HCT116 (cell line): ENCODE data around the gene ZNF606. TPM values are rescaled to one million over a fixed set of nuclear protein-coding genes. Genes with fewer than 3 reads are reported as not detected.

Source experiments
- ATAC-seq: fragments of 200-7000 bp; cut with Tn5 transposase; 2 replicates; pipeline ENCODE4 v1.9.1; 2020; ENCODE audit warnings: mild to moderate bottlenecking, moderate library complexity
- BruUV-seq: library from RNA; stranded (reverse); fragments of 400-500 nt; replicated peaks from 2 replicates; lab custom pipeline; 2021; lab: Mats Ljungman, UMichigan
- CTCF ChIA-PET: fragments of 300-600 bp; sonication (Branson Sonifier 250); formaldehyde crosslinking; loops from one replicate; lab custom pipeline; 2021; ENCODE audit warnings: antibody characterized with exemption; lab: Charles Lee
- POLR2A ChIA-PET: fragments of 300-600, 350-600 bp; sonication (Branson Sonifier 250); formaldehyde crosslinking; loops from one replicate; lab custom pipeline; 2021; ENCODE audit warnings: antibody characterized with exemption; lab: Charles Lee
- RAD21 ChIA-PET, 2 experiments: fragments of 300-600 bp; sonication (Branson Sonifier 250); formaldehyde crosslinking; loops; one replicate each; lab custom pipeline; 2023; ENCODE audit warnings: low total read pairs in 2 of 2; ENCODE audit not compliant: uncharacterized antibody in 2 of 2, unreplicated experiment in 2 of 2, low non-redundant PET in 1 of 2; lab: Charles Lee
- DNase-seq: peaks from one replicate; pipeline ENCODE4 v3.0.0-alpha.2; 2010; ENCODE audit warnings: low read depth, low spot score
- H2AFZ ChIP-seq: fragments of 200-600 bp; shearing (Covaris generic), sonication (generic); 2 replicates; pipeline ENCODE4 v1.6.1; 2017; ENCODE audit warnings: low read depth, mixed run types, mixed read lengths, antibody characterized with exemption, low read length; ENCODE audit not compliant: poor library complexity, severe bottlenecking
- H3K27ac ChIP-seq: 2 replicates; pipeline ENCODE4 v1.5.1; 2012; ENCODE audit warnings: low read depth, low read length
- H3K27me3 ChIP-seq: fragments of 200-600 bp; sonication (generic); 2 replicates; pipeline ENCODE4 v1.6.1; 2016; ENCODE audit warnings: mixed run types, low read length, mixed read lengths; ENCODE audit not compliant: insufficient read depth
- H3K36me3 ChIP-seq, 2 experiments: fragments of 200-500 bp in 1 of 2; fragments of 200-600 bp in 1 of 2; sonication (Bioruptor generic) in 1 of 2; sonication (generic) in 1 of 2; 2 replicates each; pipeline versions ENCODE4 v1.5.1 to v1.6.1; 2014 to 2016; ENCODE audit warnings: low read length in 2 of 2, inconsistent platforms in 1 of 2, mixed read lengths in 1 of 2, mixed run types in 1 of 2; ENCODE audit not compliant: insufficient read depth in 2 of 2, control insufficient read depth in 1 of 2
- H3K4me1 ChIP-seq, 2 experiments: fragments of 200-600 bp in 1 of 2; sonication (generic) in 1 of 2; 2 replicates each; pipeline versions ENCODE4 v1.5.1 to v1.6.1; 2012 to 2017; ENCODE audit warnings: low read length in 2 of 2, inconsistent platforms in 1 of 2, mild to moderate bottlenecking in 1 of 2, mixed read lengths in 1 of 2, mixed run types in 1 of 2, moderate library complexity in 1 of 2; ENCODE audit not compliant: insufficient read depth in 2 of 2, control insufficient read depth in 1 of 2
- H3K4me2 ChIP-seq: fragments of 200-600 bp; sonication (generic); 2 replicates; pipeline ENCODE4 v1.6.1; 2017; ENCODE audit warnings: mixed run types, low read length, mixed read lengths
- H3K4me3 ChIP-seq, 2 experiments: fragments of 200-600 bp in 1 of 2; sonication (generic) in 1 of 2; replicated peaks in 1 of 2; 2 replicates each; pipeline ENCODE4 v1.5.1; 2011 to 2016; ENCODE audit warnings: low read length in 2 of 2, control low read depth in 1 of 2, low read depth in 1 of 2, mild to moderate bottlenecking in 1 of 2, mixed read lengths in 1 of 2, mixed run types in 1 of 2
- H3K79me2 ChIP-seq: fragments of 200-600 bp; sonication (generic); 2 replicates; pipeline ENCODE4 v1.6.1; 2017; ENCODE audit warnings: mild to moderate bottlenecking, mixed run types, low read length, moderate library complexity, mixed read lengths; ENCODE audit not compliant: insufficient read depth
- H3K9ac ChIP-seq: fragments of 200-600 bp; sonication (generic); 2 replicates; pipeline ENCODE4 v1.6.1; 2016; ENCODE audit warnings: low read length, mixed read lengths
- H3K9me2 ChIP-seq: fragments of 200-600 bp; sonication (generic), shearing (Covaris generic); 2 replicates; pipeline ENCODE4 v1.6.1; 2017; ENCODE audit warnings: mixed run types, mild to moderate bottlenecking, moderate library complexity; ENCODE audit not compliant: insufficient read depth
- H3K9me3 ChIP-seq, 2 experiments: fragments of 200-500 bp in 1 of 2; fragments of 200-600 bp in 1 of 2; sonication (Bioruptor generic) in 1 of 2; sonication (generic) in 1 of 2; 2 replicates each; pipeline ENCODE4 v1.6.1; 2014 to 2017; ENCODE audit warnings: low read length in 2 of 2, mixed read lengths in 2 of 2, inconsistent platforms in 1 of 2, low read depth in 1 of 2, mild to moderate bottlenecking in 1 of 2, mixed run types in 1 of 2, moderate library complexity in 1 of 2; ENCODE audit not compliant: control insufficient read depth in 1 of 2, insufficient read depth in 1 of 2
- H4K20me1 ChIP-seq: fragments of 200-600 bp; sonication (generic), shearing (Covaris generic); 2 replicates; pipeline ENCODE4 v1.6.1; 2017; ENCODE audit warnings: mixed run types, mild to moderate bottlenecking, moderate library complexity; ENCODE audit not compliant: insufficient read depth
- EZH2phosphoT487 ChIP-seq: fragments of 200-600 bp; IDR thresholded peaks from 2 replicates; pipeline ENCODE4 v1.6.1; 2018; ENCODE audit warnings: antibody characterized with exemption, borderline replicate concordance
- FOSL1 ChIP-seq: IDR thresholded peaks from 2 replicates; pipeline ENCODE4 v1.6.1; 2012; ENCODE audit warnings: low read depth
- POLR2AphosphoS5 ChIP-seq: IDR thresholded peaks from 2 replicates; pipeline ENCODE4 v1.6.1; 2011; ENCODE audit warnings: mild to moderate bottlenecking, low read depth, low read length, moderate library complexity
- SIN3A ChIP-seq: IDR thresholded peaks from 2 replicates; pipeline ENCODE4 v1.6.1; 2012; ENCODE audit warnings: low read depth
- TCF7L2 ChIP-seq: IDR thresholded peaks from 2 replicates; pipeline ENCODE4 v1.7.0; 2011; ENCODE audit warnings: borderline replicate concordance, inconsistent platforms; ENCODE audit not compliant: insufficient read depth, insufficient read length; ENCODE audit errors: extremely low read depth
- YY1 ChIP-seq: IDR thresholded peaks from 2 replicates; pipeline ENCODE4 v1.6.1; 2011; ENCODE audit warnings: low read length, low read depth, moderate library complexity, mild to moderate bottlenecking; ENCODE audit not compliant: insufficient replicate concordance; ENCODE audit errors: extremely low read depth
- ZFX ChIP-seq: fragments of 450-650 bp; IDR thresholded peaks from 2 replicates; pipeline ENCODE4 v1.6.1; 2017
- intact Hi-C: fragments of 100-400 bp; cut with micrococcal nuclease; formaldehyde crosslinking; loops from 2 replicates; pipeline ENCODE4 v1.10.0; 2022
- total RNA-seq: library from RNA; stranded (reverse); gene quantifications from one replicate; pipeline ENCODE4 v1.2.1, GENCODE V29; 2021; ENCODE audit not compliant: unreplicated experiment
- TF ChIP-seq, protein P1 (sequence below): IDR thresholded peaks from 2 replicates; pipeline ENCODE4 v1.6.1; 2012; ENCODE audit warnings: low read depth
- TF ChIP-seq, protein P2 (sequence below): IDR thresholded peaks from 2 replicates; pipeline ENCODE4 v1.6.1; 2012

Gene ZNF606
- total RNA-seq, 1 experiment from 2014 or later: 0.05 TPM

DNA sequence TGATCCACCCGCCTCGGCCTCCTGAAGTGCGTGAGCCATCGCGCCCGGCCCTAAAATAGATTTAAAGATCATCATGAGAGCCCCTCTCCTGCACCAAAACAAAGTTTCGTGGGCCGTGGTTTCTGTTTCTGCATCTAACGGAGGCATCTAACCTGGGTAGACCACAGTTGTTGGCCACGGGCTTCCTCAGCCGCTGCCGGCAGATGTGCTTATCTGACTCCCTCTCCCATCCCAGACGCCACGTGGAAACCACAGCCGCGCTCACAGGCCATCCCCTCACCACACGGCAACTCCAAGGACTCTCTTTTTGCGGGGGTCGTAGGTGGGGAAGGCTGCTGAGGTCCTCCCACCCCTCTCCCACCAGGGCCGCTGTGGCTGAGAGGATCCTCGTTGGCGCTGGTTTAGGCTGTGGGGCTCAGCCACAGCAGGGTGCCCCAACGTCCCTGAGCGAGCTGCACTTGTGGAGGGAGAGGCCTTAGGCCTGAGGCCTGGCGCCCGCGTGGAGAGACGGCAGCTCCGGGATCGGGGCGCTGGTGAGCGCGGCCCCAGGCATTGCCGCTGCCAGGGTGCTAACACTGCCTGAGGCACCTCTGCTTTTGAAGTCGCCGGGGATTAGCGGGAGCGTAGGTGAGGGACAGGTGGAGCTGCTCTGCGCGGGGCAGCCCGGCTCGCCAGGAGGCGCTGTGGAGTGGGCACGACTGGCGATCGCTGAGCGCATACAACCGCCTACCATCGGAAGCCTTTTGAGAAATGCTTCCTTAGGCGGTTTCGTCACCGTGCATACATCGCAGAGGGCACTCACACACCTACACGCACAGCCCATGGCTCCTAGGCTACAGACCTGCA is 40.1 kb upstream of the ZNF606 start (continued):
- TF ChIP-seq, protein P1, sequence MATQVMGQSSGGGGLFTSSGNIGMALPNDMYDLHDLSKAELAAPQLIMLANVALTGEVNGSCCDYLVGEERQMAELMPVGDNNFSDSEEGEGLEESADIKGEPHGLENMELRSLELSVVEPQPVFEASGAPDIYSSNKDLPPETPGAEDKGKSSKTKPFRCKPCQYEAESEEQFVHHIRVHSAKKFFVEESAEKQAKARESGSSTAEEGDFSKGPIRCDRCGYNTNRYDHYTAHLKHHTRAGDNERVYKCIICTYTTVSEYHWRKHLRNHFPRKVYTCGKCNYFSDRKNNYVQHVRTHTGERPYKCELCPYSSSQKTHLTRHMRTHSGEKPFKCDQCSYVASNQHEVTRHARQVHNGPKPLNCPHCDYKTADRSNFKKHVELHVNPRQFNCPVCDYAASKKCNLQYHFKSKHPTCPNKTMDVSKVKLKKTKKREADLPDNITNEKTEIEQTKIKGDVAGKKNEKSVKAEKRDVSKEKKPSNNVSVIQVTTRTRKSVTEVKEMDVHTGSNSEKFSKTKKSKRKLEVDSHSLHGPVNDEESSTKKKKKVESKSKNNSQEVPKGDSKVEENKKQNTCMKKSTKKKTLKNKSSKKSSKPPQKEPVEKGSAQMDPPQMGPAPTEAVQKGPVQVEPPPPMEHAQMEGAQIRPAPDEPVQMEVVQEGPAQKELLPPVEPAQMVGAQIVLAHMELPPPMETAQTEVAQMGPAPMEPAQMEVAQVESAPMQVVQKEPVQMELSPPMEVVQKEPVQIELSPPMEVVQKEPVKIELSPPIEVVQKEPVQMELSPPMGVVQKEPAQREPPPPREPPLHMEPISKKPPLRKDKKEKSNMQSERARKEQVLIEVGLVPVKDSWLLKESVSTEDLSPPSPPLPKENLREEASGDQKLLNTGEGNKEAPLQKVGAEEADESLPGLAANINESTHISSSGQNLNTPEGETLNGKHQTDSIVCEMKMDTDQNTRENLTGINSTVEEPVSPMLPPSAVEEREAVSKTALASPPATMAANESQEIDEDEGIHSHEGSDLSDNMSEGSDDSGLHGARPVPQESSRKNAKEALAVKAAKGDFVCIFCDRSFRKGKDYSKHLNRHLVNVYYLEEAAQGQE: no peak

DNA sequence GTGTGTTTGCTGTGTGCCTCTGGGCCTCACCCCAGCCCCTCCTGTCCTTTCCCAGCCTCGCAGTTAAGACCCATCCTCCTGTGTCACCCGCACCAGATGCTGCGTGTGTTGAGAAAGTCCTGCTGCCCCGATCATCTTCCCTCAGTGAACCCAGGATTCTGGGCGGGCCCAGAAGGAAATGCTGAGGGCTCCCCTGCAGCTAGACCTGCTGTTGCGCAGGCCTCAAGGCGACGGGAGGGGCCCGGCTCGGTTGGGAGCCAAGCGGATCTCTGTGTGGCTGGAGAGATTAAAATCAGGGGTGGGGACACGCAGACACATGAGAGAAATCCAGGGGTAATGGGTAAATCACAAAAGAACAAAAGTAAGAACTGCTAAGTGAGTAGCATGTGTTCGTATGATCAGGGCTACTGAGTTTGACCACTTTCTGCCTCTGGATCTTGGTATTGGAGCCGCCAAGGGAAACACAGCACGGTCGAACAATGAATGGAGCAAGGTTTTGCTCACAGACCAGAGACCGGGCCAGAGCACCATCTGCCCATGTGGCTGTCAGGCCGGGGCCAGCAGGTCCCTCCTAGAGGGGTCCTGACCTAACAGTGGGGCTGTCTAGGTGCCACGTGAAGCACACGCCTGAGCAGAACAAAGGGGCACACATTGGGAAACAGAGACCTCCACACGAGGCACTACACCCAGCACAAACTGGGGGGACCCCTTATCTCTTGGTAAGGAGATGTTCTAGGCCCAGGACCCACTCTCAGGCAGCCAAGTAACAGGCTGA is 38.3 kb upstream of the ZNF606 start:
- no peak overlapping the region for H3K27ac ChIP-seq
- no peaks in the 10 kb centered on the region for H3K9me2 ChIP-seq
- ChIA-PET POLR2A (no interaction called here), RAD21 (no interaction called here), CTCF (no interaction called here)
- DNase-seq: no peak
- H2AFZ ChIP-seq: no peak overlapping the region
- TF ChIP-seq EZH2phosphoT487 (no peak), POLR2AphosphoS5 (no peak), FOSL1 (no peak), SIN3A (no peak), ZFX (no peak), YY1 (no peak), TCF7L2 (no peak)
- TF ChIP-seq, protein P2, sequence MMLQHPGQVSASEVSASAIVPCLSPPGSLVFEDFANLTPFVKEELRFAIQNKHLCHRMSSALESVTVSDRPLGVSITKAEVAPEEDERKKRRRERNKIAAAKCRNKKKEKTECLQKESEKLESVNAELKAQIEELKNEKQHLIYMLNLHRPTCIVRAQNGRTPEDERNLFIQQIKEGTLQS: no peak
- no peaks in the 10 kb centered on the region for H3K27me3 ChIP-seq
- H3K4me2 ChIP-seq: no peak overlapping the region
- no peak for ATAC-seq
- no peaks in the 10 kb centered on the region for H3K79me2 ChIP-seq
- no peaks in the 10 kb centered on the region for H3K4me1 ChIP-seq
- no peaks in the 10 kb centered on the region for H4K20me1 ChIP-seq
- intact Hi-C loops: no loop called here
- no peaks in the 10 kb centered on the region for H3K36me3 ChIP-seq
- H3K9ac ChIP-seq: no peak overlapping the region
- BruUV-seq: no TSS peak
- no peak overlapping the region for H3K4me3 ChIP-seq
- peaks cover 0 to 10% of the 10 kb centered on the region in 2 experiments; a peak in 2 of 4 replicates for H3K9me3 ChIP-seq
